Loucy (cell line): ENCODE measurements around the gene DSCAM.

Experiments
- H2AFZ ChIP-seq: fragments of 200-600 bp; sonication (generic); 2 replicates; pipeline ENCODE4 v1.6.0; 2016; ENCODE audit warnings: antibody characterized with exemption, mild to moderate bottlenecking, low read length, moderate library complexity
- H3F3A ChIP-seq: fragments of 200-600 bp; 2 replicates; pipeline ENCODE4 v1.6.0; 2016; ENCODE audit warnings: antibody characterized with exemption, low read depth, mild to moderate bottlenecking
- H3K27me3 ChIP-seq: fragments of 200-600 bp; sonication (generic); 2 replicates; pipeline ENCODE4 v1.6.1; 2014; ENCODE audit warnings: low read length, mild to moderate bottlenecking; ENCODE audit not compliant: insufficient read depth, poor library complexity, severe bottlenecking
- H3K36me3 ChIP-seq: fragments of 200-600 bp; sonication (generic); 2 replicates; pipeline ENCODE4 v1.6.1; 2016; ENCODE audit warnings: low read length; ENCODE audit not compliant: insufficient read depth
- H3K4me1 ChIP-seq: fragments of 200-600 bp; sonication (generic); 2 replicates; pipeline ENCODE4 v1.5.1; 2014; ENCODE audit warnings: low read length, mild to moderate bottlenecking; ENCODE audit not compliant: insufficient read depth, poor library complexity, severe bottlenecking
- H3K4me2 ChIP-seq: fragments of 200-600 bp; sonication (generic); 2 replicates; pipeline ENCODE4 v1.6.0; 2014; ENCODE audit warnings: antibody characterized with exemption, low read length, low read depth, mild to moderate bottlenecking; ENCODE audit not compliant: poor library complexity, severe bottlenecking
- H3K4me3 ChIP-seq: fragments of 200-600 bp; sonication (generic); 2 replicates; pipeline ENCODE4 v1.5.1; 2014; ENCODE audit warnings: low read length, mild to moderate bottlenecking, mixed read lengths; ENCODE audit not compliant: poor library complexity, severe bottlenecking
- H3K79me2 ChIP-seq: fragments of 200-600 bp; sonication (generic); 2 replicates; pipeline ENCODE4 v1.6.1; 2014; ENCODE audit warnings: low read length; ENCODE audit not compliant: insufficient read depth
- H3K9ac ChIP-seq: fragments of 200-600 bp; sonication (generic); 2 replicates; pipeline ENCODE4 v1.6.0; 2014; ENCODE audit warnings: mild to moderate bottlenecking, low read depth, low read length, moderate library complexity; ENCODE audit not compliant: poor library complexity, severe bottlenecking
- H3K9me2 ChIP-seq: fragments of 200-600 bp; sonication (generic); replicated peaks from 2 replicates; pipeline ENCODE4 v1.6.1; 2016; ENCODE audit warnings: low read depth, low read length, mixed read lengths
- H3K9me3 ChIP-seq: fragments of 200-600 bp; sonication (generic); 2 replicates; pipeline ENCODE4 v1.6.1; 2014; ENCODE audit warnings: mild to moderate bottlenecking, antibody characterized with exemption, low read length, low read depth; ENCODE audit not compliant: insufficient read depth
- H4K20me1 ChIP-seq: fragments of 200-600 bp; sonication (generic); 2 replicates; pipeline ENCODE4 v1.6.0; 2014; ENCODE audit warnings: antibody characterized with exemption, low read length, mild to moderate bottlenecking; ENCODE audit not compliant: insufficient read depth, poor library complexity, severe bottlenecking
- EZH2phosphoT487 ChIP-seq: fragments of 200-600 bp; IDR thresholded peaks from 2 replicates; pipeline ENCODE4 v1.6.1; 2018; ENCODE audit warnings: antibody characterized with exemption, mild to moderate bottlenecking, moderate library complexity, borderline replicate concordance
- TF ChIP-seq, protein P1 (sequence below): fragments of 200-600 bp; sonication (generic); conservative IDR thresholded peaks from 2 replicates; pipeline ENCODE4 v1.5.1; 2014; ENCODE audit warnings: mild to moderate bottlenecking, antibody characterized with exemption, low read length

DSCAM gene

DNA sequence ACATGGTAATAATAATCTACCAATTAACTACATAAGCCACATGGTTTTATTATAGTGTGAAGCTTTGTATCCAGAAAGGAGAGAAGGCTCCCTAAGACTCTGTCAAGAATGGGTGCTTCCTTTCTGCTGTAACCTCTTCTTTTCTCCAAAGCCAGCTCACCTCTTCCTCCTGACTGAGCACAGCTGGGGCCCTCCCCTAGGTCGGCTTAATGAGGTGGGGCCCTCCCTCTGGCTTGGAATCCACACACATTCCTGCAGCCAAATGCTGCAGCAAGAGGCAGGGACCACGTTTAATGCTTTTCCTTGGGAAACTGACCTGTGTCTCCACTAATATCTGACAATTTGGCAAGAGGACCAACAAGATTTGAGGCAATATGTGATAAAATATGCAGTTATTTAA, 94.8 kb downstream of the DSCAM start:
- H3K36me3 ChIP-seq, result no peaks in the 10 kb centered on the region
- H4K20me1 ChIP-seq, result no peaks in the 10 kb centered on the region
- TF ChIP-seq, protein P1, sequence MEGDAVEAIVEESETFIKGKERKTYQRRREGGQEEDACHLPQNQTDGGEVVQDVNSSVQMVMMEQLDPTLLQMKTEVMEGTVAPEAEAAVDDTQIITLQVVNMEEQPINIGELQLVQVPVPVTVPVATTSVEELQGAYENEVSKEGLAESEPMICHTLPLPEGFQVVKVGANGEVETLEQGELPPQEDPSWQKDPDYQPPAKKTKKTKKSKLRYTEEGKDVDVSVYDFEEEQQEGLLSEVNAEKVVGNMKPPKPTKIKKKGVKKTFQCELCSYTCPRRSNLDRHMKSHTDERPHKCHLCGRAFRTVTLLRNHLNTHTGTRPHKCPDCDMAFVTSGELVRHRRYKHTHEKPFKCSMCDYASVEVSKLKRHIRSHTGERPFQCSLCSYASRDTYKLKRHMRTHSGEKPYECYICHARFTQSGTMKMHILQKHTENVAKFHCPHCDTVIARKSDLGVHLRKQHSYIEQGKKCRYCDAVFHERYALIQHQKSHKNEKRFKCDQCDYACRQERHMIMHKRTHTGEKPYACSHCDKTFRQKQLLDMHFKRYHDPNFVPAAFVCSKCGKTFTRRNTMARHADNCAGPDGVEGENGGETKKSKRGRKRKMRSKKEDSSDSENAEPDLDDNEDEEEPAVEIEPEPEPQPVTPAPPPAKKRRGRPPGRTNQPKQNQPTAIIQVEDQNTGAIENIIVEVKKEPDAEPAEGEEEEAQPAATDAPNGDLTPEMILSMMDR, result no peak
- no peak for TF ChIP-seq EZH2phosphoT487
- no peaks in the 10 kb centered on the region for H3K4me1 ChIP-seq
- no peak overlapping the region for H3K4me3 ChIP-seq
- no peaks in the 10 kb centered on the region for H3K27me3 ChIP-seq
- H3K9me2 ChIP-seq, result no peaks in the 10 kb centered on the region
- H3K79me2 ChIP-seq, result no peaks in the 10 kb centered on the region
- H3K4me2 ChIP-seq, result no peak overlapping the region
- no peaks in the 10 kb centered on the region for H3K9me3 ChIP-seq
- no peak overlapping the region for H2AFZ ChIP-seq
- H3F3A ChIP-seq, result no peaks in the 10 kb centered on the region
- no peak overlapping the region for H3K9ac ChIP-seq

DNA sequence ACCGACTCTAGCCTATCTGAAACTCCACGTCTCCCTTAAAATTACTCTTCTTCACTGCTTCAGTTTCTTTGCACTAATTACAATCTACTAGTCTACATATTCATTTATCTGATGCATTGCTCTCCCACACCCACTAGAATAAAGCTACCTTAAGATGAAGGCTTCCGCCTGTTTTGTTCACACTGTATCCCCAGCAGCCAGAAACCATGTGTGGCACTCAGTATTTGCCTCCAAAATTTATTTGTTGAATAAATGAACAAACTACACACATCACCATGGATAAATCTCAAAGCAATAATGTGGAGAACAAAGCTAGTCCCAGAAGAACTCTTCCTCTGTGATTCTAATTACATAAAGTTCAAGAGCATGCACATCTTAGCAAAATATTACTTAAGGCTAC, 95.7 kb downstream of the DSCAM start:
- Histone ChIP-seq H3K36me3 (no peaks in the 10 kb centered on the region), H3K9ac (no peak overlapping the region), H3K4me2 (no peak overlapping the region), H3K4me1 (no peaks in the 10 kb centered on the region), H3K9me2 (no peaks in the 10 kb centered on the region), H4K20me1 (no peaks in the 10 kb centered on the region), H2AFZ (no peak overlapping the region), H3K4me3 (no peak overlapping the region), H3F3A (no peaks in the 10 kb centered on the region), H3K27me3 (no peaks in the 10 kb centered on the region), H3K79me2 (no peaks in the 10 kb centered on the region), H3K9me3 (no peaks in the 10 kb centered on the region)
- TF ChIP-seq, protein P1, result no peak
- TF ChIP-seq EZH2phosphoT487, result no peak

DNA sequence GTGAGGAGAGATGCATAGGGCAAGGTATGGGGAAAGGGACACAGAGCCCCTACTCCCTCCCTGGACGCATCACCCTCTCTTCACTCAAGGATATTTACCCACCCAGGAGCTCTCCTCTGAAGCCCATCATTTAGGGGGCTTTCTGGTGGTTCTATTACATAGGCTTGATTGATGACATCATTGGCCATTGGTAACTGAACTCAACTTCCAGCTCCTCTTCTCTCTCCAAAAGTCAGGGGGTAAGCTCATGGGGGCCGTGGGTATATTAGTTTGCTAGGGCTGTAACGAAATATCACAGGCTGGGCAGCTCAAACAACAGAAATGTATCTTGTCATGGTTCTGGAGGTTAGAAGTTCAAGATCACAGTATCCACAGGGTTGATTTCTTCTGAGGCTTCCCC, 110.8 kb downstream of the DSCAM start:
- Histone ChIP-seq H2AFZ (no peak overlapping the region), H3K4me2 (no peak overlapping the region), H3K4me3 (no peak overlapping the region)

More for the DNA sequence above, 110.8 kb downstream of the DSCAM start:
- H3K36me3 ChIP-seq, result no peaks in the 10 kb centered on the region
- no peaks in the 10 kb centered on the region for H3K79me2 ChIP-seq
- H3K9me3 ChIP-seq, result no peaks in the 10 kb centered on the region
- H3K27me3 ChIP-seq, result no peaks in the 10 kb centered on the region
- TF ChIP-seq EZH2phosphoT487, result no peak
- TF ChIP-seq, protein P1, result no peak
- no peaks in the 10 kb centered on the region for H3K4me1 ChIP-seq
- H3F3A ChIP-seq, result no peaks in the 10 kb centered on the region
- H3K9me2 ChIP-seq, result no peaks in the 10 kb centered on the region
- no peaks in the 10 kb centered on the region for H4K20me1 ChIP-seq
- H3K9ac ChIP-seq, result no peak overlapping the region
